Uterus (tissue), 4 donors: ENCODE data around the gene FKBP10. TPM values are rescaled to one million over a fixed set of nuclear protein-coding genes. Genes with fewer than 3 reads are reported as not detected.

Source experiments
- DNase-seq, 2 donors: peaks; one replicate each; pipeline ENCODE4 v3.0.0-alpha.2; 2019 to 2020
- H3K27ac ChIP-seq, 2 donors: fragments of 200-600 bp; sonication (generic); 1 replicate in 1 of 2; 2 replicates in 1 of 2; pipeline ENCODE4 v1.5.1; 2016 to 2018
- H3K27me3 ChIP-seq, 2 donors: fragments of 200-600 bp; sonication (generic); one replicate each; pipeline ENCODE4 v1.5.1; 2018 to 2019; ENCODE audit warnings: control low read depth in 1 of 2
- H3K36me3 ChIP-seq, 2 donors: fragments of 200-600 bp; sonication (generic); one replicate each; pipeline ENCODE4 v1.5.1; 2019; ENCODE audit warnings: control low read depth in 1 of 2
- H3K4me1 ChIP-seq, 2 donors: fragments of 200-600 bp; sonication (generic); one replicate each; pipeline ENCODE4 v1.5.1; 2018 to 2019; ENCODE audit warnings: control low read depth in 1 of 2
- H3K4me3 ChIP-seq, 2 donors: fragments of 200-600 bp; sonication (generic); 1 replicate in 1 of 2; 2 replicates in 1 of 2; pipeline ENCODE4 v1.5.1; 2018 to 2019; ENCODE audit warnings: mild to moderate bottlenecking in 1 of 2
- H3K9me3 ChIP-seq, 2 donors: fragments of 200-600 bp; sonication (generic); one replicate each; pipeline ENCODE4 v1.5.1; 2019; ENCODE audit warnings: control low read depth in 1 of 2
- POLR2A ChIP-seq, 2 donors: fragments of 450-650 bp; IDR thresholded peaks; one replicate each; pipeline ENCODE4 v1.6.1; 2016; ENCODE audit warnings: antibody characterized with exemption in 2 of 2, mild to moderate bottlenecking in 1 of 2, moderate library complexity in 1 of 2
- intact Hi-C: fragments of 100-400 bp; cut with DNase I; formaldehyde crosslinking; loops from one replicate; pipeline ENCODE4 v1.15.1; 2023; ENCODE audit warnings: low total_unique reads
- total RNA-seq, 4 donors: library from RNA; depleted of rRNA in 3 of 4; stranded (reverse); fragments of >200 nt in 3 of 4; gene quantifications; one replicate each; pipeline versions ENCODE4 v1.1.0 to v1.2.4, GENCODE V29; 2014 to 2023
- TF ChIP-seq, protein P1 (sequence below), 4 experiments: fragments of 200-600 bp in 2 of 4; fragments of 450-650 bp in 2 of 4; sonication (generic) in 2 of 4; IDR thresholded peaks; one replicate each; pipeline ENCODE4 v1.5.1; 2016 to 2019; ENCODE audit warnings: antibody characterized with exemption in 4 of 4, mild to moderate bottlenecking in 2 of 4, moderate library complexity in 1 of 4
- donor health status: DM: yes; HTN: yes; CAD: no.

The FKBP10 gene
- total RNA-seq, 4 donors from 2014 or later, result 22.9 to 226 (median 89.5) TPM

DNA sequence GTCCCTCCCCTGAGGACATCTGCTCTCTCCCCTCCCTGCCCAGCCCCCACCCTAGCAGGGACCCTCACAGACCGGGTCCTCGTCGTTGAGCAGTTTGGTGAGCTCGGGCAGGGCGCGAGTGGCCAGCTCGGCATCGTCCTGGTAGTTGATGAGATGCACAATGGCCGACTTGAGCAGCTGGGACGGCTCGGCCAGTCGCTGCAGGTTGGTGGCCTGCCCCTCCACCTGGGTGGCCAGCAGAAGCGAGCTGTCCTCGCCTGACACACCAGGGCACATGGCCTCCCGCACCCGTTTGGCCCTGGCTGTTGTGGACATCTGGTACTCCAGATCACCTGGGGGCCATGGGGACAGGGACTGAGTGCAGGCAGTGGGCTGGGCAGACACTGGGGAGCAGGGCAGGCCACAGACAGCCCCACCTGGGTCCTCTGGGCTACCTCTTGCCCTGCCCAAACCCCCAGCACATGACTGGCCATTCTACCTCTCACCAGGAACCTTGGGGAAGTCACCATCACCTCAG lies 43.4 kb upstream of the FKBP10 start:
- no peak for DNase-seq
- H3K27me3 ChIP-seq, result no peaks in the 10 kb centered on the region
- H3K4me3 ChIP-seq, result no peak overlapping the region
- H3K27ac ChIP-seq, result no peak overlapping the region
- no peaks in the 10 kb centered on the region for H3K9me3 ChIP-seq
- peaks cover 0 to 14% of the 10 kb centered on the region in 2 donors for H3K4me1 ChIP-seq
- no peaks in the 10 kb centered on the region for H3K36me3 ChIP-seq
- no peak for TF ChIP-seq POLR2A (IDR thresholded peaks at IDR 0.05)
- TF ChIP-seq, protein P1, sequence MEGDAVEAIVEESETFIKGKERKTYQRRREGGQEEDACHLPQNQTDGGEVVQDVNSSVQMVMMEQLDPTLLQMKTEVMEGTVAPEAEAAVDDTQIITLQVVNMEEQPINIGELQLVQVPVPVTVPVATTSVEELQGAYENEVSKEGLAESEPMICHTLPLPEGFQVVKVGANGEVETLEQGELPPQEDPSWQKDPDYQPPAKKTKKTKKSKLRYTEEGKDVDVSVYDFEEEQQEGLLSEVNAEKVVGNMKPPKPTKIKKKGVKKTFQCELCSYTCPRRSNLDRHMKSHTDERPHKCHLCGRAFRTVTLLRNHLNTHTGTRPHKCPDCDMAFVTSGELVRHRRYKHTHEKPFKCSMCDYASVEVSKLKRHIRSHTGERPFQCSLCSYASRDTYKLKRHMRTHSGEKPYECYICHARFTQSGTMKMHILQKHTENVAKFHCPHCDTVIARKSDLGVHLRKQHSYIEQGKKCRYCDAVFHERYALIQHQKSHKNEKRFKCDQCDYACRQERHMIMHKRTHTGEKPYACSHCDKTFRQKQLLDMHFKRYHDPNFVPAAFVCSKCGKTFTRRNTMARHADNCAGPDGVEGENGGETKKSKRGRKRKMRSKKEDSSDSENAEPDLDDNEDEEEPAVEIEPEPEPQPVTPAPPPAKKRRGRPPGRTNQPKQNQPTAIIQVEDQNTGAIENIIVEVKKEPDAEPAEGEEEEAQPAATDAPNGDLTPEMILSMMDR (IDR thresholded peaks at IDR 0.05), result no peak
- intact Hi-C loops, result no loop called here

GRCh38 chr17:41769985-41770384 lies 42.8 kb upstream of the FKBP10 start:
- intact Hi-C loops, result no loop called here
- no peak overlapping the region for H3K4me3 ChIP-seq
- TF ChIP-seq POLR2A (IDR thresholded peaks at IDR 0.05), result no peak
- TF ChIP-seq, protein P1 (IDR thresholded peaks at IDR 0.05), result no peak
- no peaks in the 10 kb centered on the region for H3K9me3 ChIP-seq
- no peaks in the 10 kb centered on the region for H3K27me3 ChIP-seq
- H3K36me3 ChIP-seq, result no peaks in the 10 kb centered on the region
- DNase-seq, result no peak
- H3K27ac ChIP-seq, result no peak overlapping the region
- peaks cover 0 to 14% of the 10 kb centered on the region in 2 donors for H3K4me1 ChIP-seq

DNA sequence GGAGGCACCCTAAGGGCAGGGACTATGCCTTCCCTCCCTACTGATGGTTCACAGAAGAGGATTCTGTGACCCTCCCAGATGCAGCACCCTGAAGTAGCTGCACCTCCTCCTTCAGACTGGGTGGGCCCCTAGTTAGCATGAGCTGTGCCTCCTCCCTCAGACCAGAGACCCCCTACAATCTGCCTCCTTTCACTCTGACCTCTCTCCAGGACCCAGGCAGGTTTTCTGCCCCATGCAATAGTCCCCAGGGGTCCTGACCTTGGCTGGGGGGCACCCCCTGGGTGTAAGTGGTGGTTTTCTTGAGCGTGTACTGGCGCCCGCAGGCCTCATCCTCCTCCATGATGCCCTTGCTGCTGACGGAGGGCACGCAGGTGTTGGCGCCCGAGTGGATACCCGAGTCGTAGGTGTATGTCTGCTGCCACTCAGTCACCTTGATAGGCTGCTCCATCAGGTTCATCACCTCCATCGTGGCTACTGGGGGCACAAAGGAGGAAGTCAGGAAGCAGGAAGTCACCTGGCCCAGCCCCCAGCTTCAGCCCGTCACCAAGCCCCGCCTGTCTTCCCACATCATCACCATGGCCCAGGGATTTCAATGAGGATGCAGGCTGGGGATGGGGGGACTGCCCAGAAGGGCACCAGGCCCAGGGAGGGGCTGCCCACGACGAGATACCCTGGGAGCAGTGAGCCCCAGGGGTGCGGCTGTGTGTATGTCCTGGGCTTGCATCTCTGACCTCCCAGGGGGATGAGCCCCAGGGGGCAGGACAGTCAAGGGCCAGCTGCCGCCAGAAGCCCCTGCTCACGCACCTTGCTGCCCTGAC lies 41.2 kb upstream of the FKBP10 start:
- peak overlapping the region in 1 of 2 donors; percentile 53 for H3K27ac ChIP-seq
- H3K4me1 ChIP-seq, result peaks cover 0 to 28% of the 10 kb centered on the region in 2 donors
- no peaks in the 10 kb centered on the region for H3K9me3 ChIP-seq
- H3K36me3 ChIP-seq, result no peaks in the 10 kb centered on the region
- intact Hi-C loops, result no loop called here
- TF ChIP-seq, protein P1 (IDR thresholded peaks at IDR 0.05), result no peak
- no peak for TF ChIP-seq POLR2A (IDR thresholded peaks at IDR 0.05)
- H3K4me3 ChIP-seq, result no peak overlapping the region
- no peaks in the 10 kb centered on the region for H3K27me3 ChIP-seq
- DNase-seq, result no peak

DNA sequence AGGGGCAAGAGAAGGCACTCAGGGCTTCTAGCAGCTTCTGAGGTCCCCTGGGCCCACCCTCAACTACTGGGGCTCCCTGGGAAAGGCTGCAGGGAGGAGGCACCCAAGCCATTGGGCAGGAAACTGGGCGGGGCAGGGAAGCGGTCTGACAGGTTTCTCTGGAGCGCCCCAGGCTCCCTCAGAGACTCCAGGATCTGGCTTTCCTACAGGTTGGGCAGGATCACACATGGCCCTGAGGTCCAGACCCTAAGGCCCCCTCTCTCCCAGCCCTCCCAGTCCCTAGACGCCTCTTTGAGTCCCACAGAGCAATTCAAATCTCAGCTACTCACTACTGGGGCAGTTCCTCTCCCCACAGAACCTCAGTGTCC lies 40.6 kb upstream of the FKBP10 start:
- no peak for DNase-seq
- TF ChIP-seq, protein P1 (IDR thresholded peaks at IDR 0.05), result no peak
- TF ChIP-seq POLR2A (IDR thresholded peaks at IDR 0.05), result no peak
- H3K27me3 ChIP-seq, result no peaks in the 10 kb centered on the region
- H3K4me3 ChIP-seq, result no peak overlapping the region
- H3K9me3 ChIP-seq, result no peaks in the 10 kb centered on the region
- intact Hi-C loops, result no loop called here
- peaks cover 0 to 34% of the 10 kb centered on the region in 2 donors for H3K4me1 ChIP-seq
- H3K27ac ChIP-seq, result peak overlapping the region; percentile 53 to 71
- H3K36me3 ChIP-seq, result no peaks in the 10 kb centered on the region

DNA sequence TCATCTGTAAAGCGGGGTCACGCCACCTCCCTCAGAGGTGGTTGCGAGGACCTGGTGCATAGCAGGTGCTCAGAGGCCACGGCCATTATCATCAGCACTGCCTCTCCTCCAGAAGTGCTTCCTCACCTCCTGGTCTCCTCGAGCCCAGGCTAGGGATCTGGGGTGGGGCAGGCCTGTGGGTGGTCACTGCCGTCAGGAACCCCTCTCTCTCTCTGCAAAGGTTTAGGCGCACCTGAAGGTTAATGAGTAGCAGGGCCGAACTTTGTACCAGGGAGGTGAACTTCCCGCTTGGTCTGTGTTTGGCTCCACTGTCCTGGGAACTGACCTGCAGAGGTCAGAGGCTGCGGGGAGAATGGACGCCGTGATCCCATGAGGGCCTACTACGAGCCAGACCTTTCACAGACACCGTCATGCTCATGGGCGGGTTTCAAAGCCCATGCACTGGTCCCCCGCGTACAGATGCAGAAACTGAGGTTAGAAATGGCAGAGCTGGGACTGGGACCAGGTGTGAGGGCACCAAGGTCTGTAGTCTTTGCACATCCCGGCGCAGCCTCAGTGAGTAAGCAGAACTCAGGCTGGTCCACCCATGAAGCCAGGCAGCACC lies 40.1 kb upstream of the FKBP10 start:
- no peak overlapping the region for H3K4me3 ChIP-seq
- intact Hi-C loops, result no loop called here
- peaks cover 0 to 37% of the 10 kb centered on the region in 2 donors for H3K4me1 ChIP-seq
- TF ChIP-seq, protein P1 (IDR thresholded peaks at IDR 0.05), result no peak
- no peak for TF ChIP-seq POLR2A (IDR thresholded peaks at IDR 0.05)
- H3K27ac ChIP-seq, result peak overlapping the region; percentile 53 to 71
- no peaks in the 10 kb centered on the region for H3K9me3 ChIP-seq
- DNase-seq, result no peak
- no peaks in the 10 kb centered on the region for H3K27me3 ChIP-seq
- H3K36me3 ChIP-seq, result no peaks in the 10 kb centered on the region
